ENCODE data around the gene OSBPL3. TPM values are rescaled to one million over a fixed set of nuclear protein-coding genes. Genes with fewer than 3 reads are reported as not detected.

OSBPL3 gene
- total and polyA plus RNA-seq, 4 experiments from 2014 or later: 6.9 to 72.7 (median 40.5) TPM

DNA sequence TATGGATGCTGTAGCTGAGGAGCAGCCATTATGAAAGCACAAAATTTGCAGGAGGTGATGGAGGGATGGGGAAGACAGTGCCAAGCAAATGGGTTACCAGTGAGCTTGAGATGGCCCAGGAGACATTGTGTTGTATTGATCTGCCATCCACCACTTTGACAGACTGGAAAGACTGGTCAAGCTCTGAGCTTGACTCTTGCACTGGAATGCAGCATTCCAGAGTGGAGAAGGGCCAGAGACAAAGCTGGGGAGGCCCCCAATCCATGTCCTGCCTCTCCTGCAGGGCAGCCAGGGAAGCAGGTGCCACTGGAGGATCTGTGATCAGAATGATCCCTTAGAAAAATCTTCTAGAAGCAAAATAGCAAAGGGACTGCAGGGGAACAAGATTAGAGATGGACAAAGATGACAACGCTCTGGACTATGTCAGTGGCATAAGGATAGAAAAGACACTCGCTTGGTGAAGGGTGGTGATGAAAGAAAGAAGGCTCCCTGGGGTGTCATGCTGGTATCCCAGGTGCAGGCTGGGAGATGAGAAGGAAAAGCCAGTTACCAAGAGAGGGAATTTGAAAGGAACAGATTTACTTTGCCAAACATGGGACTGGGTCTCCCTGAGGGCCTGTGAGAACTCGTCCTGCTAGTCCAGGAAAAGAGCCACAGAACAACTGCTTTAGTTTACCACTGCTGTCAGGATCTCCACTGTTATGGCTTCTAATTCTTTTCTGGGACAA lies 227.7 kb downstream of the OSBPL3 start:
- H3K4me1 ChIP-seq (ENCODE audit: insufficient read depth, low read length): peaks cover 16% of the 10 kb centered on the region
- H3K27ac ChIP-seq (ENCODE audit: low read depth, low read length): no peak overlapping the region
- no peaks in the 10 kb centered on the region for H3K9me3 Mint-ChIP-seq
- H3K4me3 Mint-ChIP-seq: no peak overlapping the region
- no peak overlapping the region for H3K4me3 ChIP-seq (ENCODE audit: low read length in 2 of 2)
- peaks cover 7 to 24% (median 16%) of the 10 kb centered on the region in 4 donors for H3K4me1 Mint-ChIP-seq
- peaks cover 4% of the 10 kb centered on the region for H3K27me3 ChIP-seq (ENCODE audit: insufficient read depth, low read length)
- ChIA-PET POLR2A (ENCODE audit: partially characterized antibody) (no interaction called here), CTCF (ENCODE audit: partially characterized antibody) (no interaction called here)
- no peaks in the 10 kb centered on the region for H3K36me3 Mint-ChIP-seq
- no peaks in the 10 kb centered on the region for H3K36me3 ChIP-seq (ENCODE audit: insufficient read depth, low read length)
- H3K9me3 ChIP-seq (ENCODE audit: control insufficient read depth in 1 of 2, low read length in 2 of 2): no peaks in the 10 kb centered on the region
- peaks cover 11 to 19% of the 10 kb centered on the region in 2 donors for H3K27me3 Mint-ChIP-seq
- DNase-seq: no peak
- intact Hi-C loops (cut with micrococcal nuclease): no loop called here
- H3K27ac Mint-ChIP-seq: no peak overlapping the region

DNA sequence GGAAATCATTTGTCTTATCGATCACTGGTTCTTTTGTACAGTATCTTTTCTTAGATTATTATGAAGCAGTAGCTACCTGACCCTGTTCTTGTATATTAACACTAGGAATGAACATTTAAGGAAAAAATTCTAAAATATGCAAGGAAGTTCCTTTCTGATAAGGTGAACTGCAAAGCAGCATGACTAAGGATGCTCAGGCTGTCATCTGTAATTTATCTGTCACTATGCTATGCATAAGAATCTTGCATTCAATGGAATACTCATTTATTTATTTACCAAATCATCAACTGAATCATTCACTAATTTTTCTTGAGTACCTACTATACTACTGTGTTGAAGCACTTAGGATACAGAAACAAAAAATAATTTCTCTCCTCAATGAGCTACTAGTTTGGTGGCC lies 228.5 kb downstream of the OSBPL3 start:
- Mint-ChIP-seq H3K36me3 (no peaks in the 10 kb centered on the region), H3K27ac (no peak overlapping the region), H3K4me1 (peaks cover 6 to 21% (median 15%) of the 10 kb centered on the region in 4 donors), H3K9me3 (no peaks in the 10 kb centered on the region), H3K4me3 (no peak overlapping the region), H3K27me3 (peaks cover 10 to 17% of the 10 kb centered on the region in 2 donors)
- Histone ChIP-seq H3K27ac (ENCODE audit: low read depth, low read length) (no peak overlapping the region), H3K4me1 (ENCODE audit: insufficient read depth, low read length) (peaks cover 12% of the 10 kb centered on the region), H3K9me3 (ENCODE audit: control insufficient read depth in 1 of 2, low read length in 2 of 2) (no peaks in the 10 kb centered on the region), H3K4me3 (ENCODE audit: low read length in 2 of 2) (no peak overlapping the region), H3K36me3 (ENCODE audit: insufficient read depth, low read length) (no peaks in the 10 kb centered on the region), H3K27me3 (ENCODE audit: insufficient read depth, low read length) (peaks cover 3% of the 10 kb centered on the region)
- CTCF ChIA-PET (ENCODE audit: partially characterized antibody): interaction anchor here (1.4 kb wide), 1 partner anchor 13 kb away, joined by 3 read pairs; no protein-coding TSS in a partner anchor
- POLR2A ChIA-PET (ENCODE audit: partially characterized antibody): no interaction called here
- intact Hi-C loops (cut with micrococcal nuclease): no loop called here
- DNase-seq: no peak

DNA sequence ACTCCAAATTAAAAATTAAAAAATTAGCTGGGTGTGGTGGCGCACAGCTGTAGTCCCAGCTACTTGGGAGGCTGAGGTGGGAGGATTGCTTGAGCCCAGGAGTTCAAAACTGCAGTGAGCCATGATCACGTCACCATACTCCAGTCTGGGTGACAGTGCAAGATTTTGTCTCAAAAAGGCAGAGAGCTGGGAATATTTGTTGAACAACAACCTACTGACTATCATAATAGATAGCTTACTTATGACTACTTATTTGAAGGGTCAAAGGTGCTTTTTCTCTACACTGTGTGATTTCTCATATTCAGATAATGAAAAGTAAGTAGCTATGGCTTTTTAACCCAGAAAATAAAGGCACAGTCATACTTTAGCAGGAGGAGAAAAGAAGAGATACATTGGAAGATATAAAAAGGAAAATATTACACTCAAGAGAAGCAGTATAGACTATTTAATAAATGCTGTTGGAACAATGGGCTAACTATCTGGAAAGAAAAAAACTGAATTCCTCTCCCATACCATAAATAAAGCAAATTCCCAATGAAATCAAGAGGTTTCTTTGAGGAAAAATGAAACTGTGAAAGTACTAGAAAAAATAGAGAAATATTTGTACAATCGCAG lies 229.4 kb downstream of the OSBPL3 start:
- peaks cover 6 to 13% of the 10 kb centered on the region in 2 donors for H3K27me3 Mint-ChIP-seq
- Histone ChIP-seq H3K36me3 (ENCODE audit: insufficient read depth, low read length) (no peaks in the 10 kb centered on the region), H3K27ac (ENCODE audit: low read depth, low read length) (no peak overlapping the region), H3K27me3 (ENCODE audit: insufficient read depth, low read length) (no peaks in the 10 kb centered on the region), H3K9me3 (ENCODE audit: control insufficient read depth in 1 of 2, low read length in 2 of 2) (no peaks in the 10 kb centered on the region), H3K4me1 (ENCODE audit: insufficient read depth, low read length) (peaks cover 3% of the 10 kb centered on the region), H3K4me3 (ENCODE audit: low read length in 2 of 2) (no peak overlapping the region)
- peaks cover 0 to 12% (median 8%) of the 10 kb centered on the region in 4 donors for H3K4me1 Mint-ChIP-seq
- ChIA-PET POLR2A (ENCODE audit: partially characterized antibody) (no interaction called here), CTCF (ENCODE audit: partially characterized antibody) (interaction anchor here (1.4 kb wide), 1 partner anchor 14 kb away, joined by 3 read pairs; no protein-coding TSS in a partner anchor)
- no peak overlapping the region for H3K4me3 Mint-ChIP-seq
- no peaks in the 10 kb centered on the region for H3K9me3 Mint-ChIP-seq
- no peaks in the 10 kb centered on the region for H3K36me3 Mint-ChIP-seq
- intact Hi-C loops (cut with micrococcal nuclease): no loop called here
- no peak for DNase-seq
- no peak overlapping the region for H3K27ac Mint-ChIP-seq

DNA sequence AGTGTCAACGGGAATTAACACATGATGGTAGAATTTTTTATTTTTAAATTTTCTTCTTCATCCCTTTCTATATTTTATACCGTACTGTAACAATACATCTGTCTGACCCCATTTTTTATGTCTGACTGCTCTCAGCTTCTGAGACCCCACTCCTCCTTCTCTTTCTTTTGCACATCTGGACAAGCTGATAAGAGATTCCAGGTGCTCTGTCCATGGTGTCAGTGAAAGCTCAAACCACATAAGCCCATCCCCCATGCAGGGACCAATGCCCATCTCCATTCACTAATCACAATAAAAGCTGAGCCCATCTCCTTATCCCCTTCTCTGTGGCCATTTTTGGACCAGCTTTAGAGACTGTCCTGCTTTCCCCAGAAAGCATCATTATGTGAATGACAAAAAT lies 231.5 kb downstream of the OSBPL3 start:
- POLR2A ChIA-PET (ENCODE audit: partially characterized antibody): no interaction called here
- intact Hi-C loops (cut with micrococcal nuclease): no loop called here
- no peak for DNase-seq
- CTCF ChIA-PET (ENCODE audit: partially characterized antibody): no interaction called here
- H3K36me3 Mint-ChIP-seq: no peaks in the 10 kb centered on the region
- Histone ChIP-seq H3K4me3 (ENCODE audit: low read length in 2 of 2) (no peak overlapping the region), H3K4me1 (ENCODE audit: insufficient read depth, low read length) (no peaks in the 10 kb centered on the region), H3K36me3 (ENCODE audit: insufficient read depth, low read length) (no peaks in the 10 kb centered on the region), H3K27ac (ENCODE audit: low read depth, low read length) (no peak overlapping the region), H3K27me3 (ENCODE audit: insufficient read depth, low read length) (no peaks in the 10 kb centered on the region), H3K9me3 (ENCODE audit: control insufficient read depth in 1 of 2, low read length in 2 of 2) (no peaks in the 10 kb centered on the region)
- no peaks in the 10 kb centered on the region for H3K9me3 Mint-ChIP-seq
- no peak overlapping the region for H3K27ac Mint-ChIP-seq
- no peak overlapping the region for H3K4me3 Mint-ChIP-seq
- peaks cover 4 to 10% of the 10 kb centered on the region in 2 donors for H3K27me3 Mint-ChIP-seq
- no peaks in the 10 kb centered on the region for H3K4me1 Mint-ChIP-seq

Other genes with a start within 250 kb of the OSBPL3 start
- gene GSDME, start 222.7 kb downstream of the OSBPL3 start, total RNA-seq: 1 to 10 TPM; 1.4 to 1.7 TPM
- under 1 TPM; 0.46 to 0.47 TPM for gene GSDME, start 222.7 kb downstream of the OSBPL3 start, polyA plus RNA-seq
- gene CYCS, start 145.1 kb upstream of the OSBPL3 start, total RNA-seq: 10 to 100 TPM; 46.9 to 54.2 TPM
- gene CYCS, start 145.1 kb upstream of the OSBPL3 start, polyA plus RNA-seq: 100 to 1,000 TPM; 110 to 157 TPM
- gene NPVF, start 248.3 kb upstream of the OSBPL3 start, total RNA-seq: not detected
- gene NPVF, start 248.3 kb upstream of the OSBPL3 start, polyA plus RNA-seq: not detected